Stimulated activated CD4-positive, alpha-beta T cell treated with anti-CD3 and anti-CD28 coated beads, TNF-alpha, amount 100 ng/mL, for 1 hour (primary cell): ENCODE results near the gene AP1M1.
A peak's percentile ranks its signal among the peaks of the same experiment; 100 is the strongest.
"Not testable (repeated sequence)": the region's sequence is repeated elsewhere in the genome, so short reads cannot be mapped to it uniquely, and the experiment has no call there.

Experiments
- DNase-seq, 3 donors: peaks; one replicate each; pipeline ENCODE4 v3.0.0-alpha.2; 2020; ENCODE audit warnings: low read depth in 3 of 3, low spot score in 1 of 3

AP1M1 gene

GRCh38 chr19:16197622-16198369, at the start of gene AP1M1:
Gene AP1M1, plus strand, starts transcription at chr19:16197911. Its CDS starts 116 bp downstream, at chr19:16198027.
- peak; percentile 94 to 97 (median 97) for DNase-seq

- DNase-seq, result no peak
These were observed 49.1 kb upstream of the AP1M1 start for GRCh38 chr19:16148443-16149229.

GRCh38 chr19:16153582-16154336, 44.0 kb upstream of the AP1M1 start:
- no peak for DNase-seq

GRCh38 chr19:16154557-16154956, 43.2 kb upstream of the AP1M1 start:
- no peak for DNase-seq

GRCh38 chr19:16155128-16155527, 42.6 kb upstream of the AP1M1 start:
- DNase-seq, result no peak

GRCh38 chr19:16156904-16157303, 40.8 kb upstream of the AP1M1 start:
- DNase-seq, result no peak

- DNase-seq, result no peak
These were observed 40.1 kb upstream of the AP1M1 start for GRCh38 chr19:16157601-16158000.

- DNase-seq, result no peak
These were observed 38.1 kb upstream of the AP1M1 start for GRCh38 chr19:16159655-16160054.

GRCh38 chr19:16160445-16160942, 37.2 kb upstream of the AP1M1 start:
- no peak for DNase-seq

- no peak for DNase-seq
These were observed 36.7 kb upstream of the AP1M1 start for GRCh38 chr19:16160943-16161560.

GRCh38 chr19:16161840-16162239, 35.9 kb upstream of the AP1M1 start:
- no peak for DNase-seq

- DNase-seq, result no peak
These were observed 33.4 kb upstream of the AP1M1 start for GRCh38 chr19:16164222-16164890.

GRCh38 chr19:16166417-16166816, 31.3 kb upstream of the AP1M1 start:
- no peak for DNase-seq

GRCh38 chr19:16167055-16167454, 30.7 kb upstream of the AP1M1 start:
- no peak for DNase-seq

- DNase-seq, result no peak
These were observed 29.1 kb upstream of the AP1M1 start for GRCh38 chr19:16168465-16169081.

GRCh38 chr19:16170134-16170533, 27.6 kb upstream of the AP1M1 start:
- no peak for DNase-seq

- DNase-seq, result no peak
These were observed 21.8 kb upstream of the AP1M1 start for GRCh38 chr19:16175954-16176353.

- not testable (repeated sequence) for DNase-seq
These were observed 18.8 kb upstream of the AP1M1 start for GRCh38 chr19:16178866-16179265.

- DNase-seq, result no peak
These were observed 17.1 kb upstream of the AP1M1 start for GRCh38 chr19:16180611-16181010.

GRCh38 chr19:16184665-16185122, 13.0 kb upstream of the AP1M1 start:
- DNase-seq, result no peak
